Tibial artery (tissue), 4 donors: ENCODE data around the gene MPST.

Source experiments
- DNase-seq, 2 donors: peaks; one replicate each; pipeline ENCODE4 v3.0.0-alpha.2; 2019
- H3K27ac ChIP-seq, 2 donors: fragments of 200-600 bp; sonication (generic) in 1 of 2; 1 replicate in 1 of 2; 2 replicates in 1 of 2; pipeline ENCODE4 v1.5.1; 2018 to 2019; ENCODE audit warnings: mild to moderate bottlenecking in 1 of 2
- H3K27me3 ChIP-seq, 2 donors: fragments of 200-600 bp; sonication (generic) in 1 of 2; one replicate each; pipeline versions ENCODE4 v1.5.1 to v1.6.0; 2016 to 2019
- H3K36me3 ChIP-seq, 3 donors: fragments of 200-600 bp; sonication (generic) in 2 of 3; one replicate each; pipeline ENCODE4 v1.5.1; 2016 to 2019; ENCODE audit warnings: mild to moderate bottlenecking in 2 of 3
- H3K4me1 ChIP-seq, 4 donors: fragments of 200-600 bp; sonication (generic) in 2 of 4; 1 replicate in 3 of 4; 2 replicates in 1 of 4; pipeline ENCODE4 v1.5.1; 2016 to 2019
- H3K4me3 ChIP-seq, 2 donors: fragments of 200-600 bp; sonication (generic) in 1 of 2; 1 replicate in 1 of 2; 2 replicates in 1 of 2; pipeline ENCODE4 v1.5.1; 2018 to 2019; ENCODE audit warnings: mild to moderate bottlenecking in 2 of 2
- H3K9me3 ChIP-seq, 3 donors: fragments of 200-600 bp; sonication (generic) in 1 of 3; one replicate each; pipeline ENCODE4 v1.5.1; 2016 to 2019
- CTCF ChIP-seq, 2 experiments: fragments of 200-600 bp in 1 of 2; fragments of 450-650 bp in 1 of 2; IDR thresholded peaks; one replicate each; pipeline ENCODE4 v1.5.1; 2017 to 2019; ENCODE audit warnings: antibody characterized with exemption in 2 of 2, mild to moderate bottlenecking in 1 of 2, moderate library complexity in 1 of 2
- intact Hi-C: fragments of 100-400 bp; cut with DNase I; formaldehyde crosslinking; loops from one replicate; pipeline ENCODE4 v1.15.0; 2023; ENCODE audit warnings: low total_unique reads

MPST gene

GRCh38 chr22:36979016-36979910 lies 40.3 kb upstream of the MPST start:
- TF ChIP-seq CTCF (IDR thresholded peaks at IDR 0.05): no peak
- intact Hi-C loops: loop anchor here (5.0 kb wide), 1 partner anchor 122 kb away; no protein-coding TSS in a partner anchor
- H3K9me3 ChIP-seq: no peaks in the 10 kb centered on the region
- H3K4me1 ChIP-seq: peaks cover 0 to 6% (median 4%) of the 10 kb centered on the region in 4 donors
- no peak overlapping the region for H3K4me3 ChIP-seq
- no peak for DNase-seq
- no peak overlapping the region for H3K27ac ChIP-seq
- H3K36me3 ChIP-seq: no peaks in the 10 kb centered on the region
- H3K27me3 ChIP-seq: peaks cover 0 to 44% of the 10 kb centered on the region in 2 donors

- Histone ChIP-seq H3K27me3 (peaks cover 0 to 48% of the 10 kb centered on the region in 2 donors), H3K36me3 (no peaks in the 10 kb centered on the region), H3K4me1 (peaks cover 0 to 6% (median 4%) of the 10 kb centered on the region in 4 donors), H3K27ac (no peak overlapping the region), H3K9me3 (peaks cover 3 to 8% (median 6%) of the 10 kb centered on the region in 3 donors), H3K4me3 (no peak overlapping the region)
- intact Hi-C loops: loop anchor here (5.0 kb wide), 1 partner anchor 204 kb away; the partner anchor contains the start of gene IFT27
- no peak for TF ChIP-seq CTCF (IDR thresholded peaks at IDR 0.05)
- DNase-seq: no peak
These were observed 38.2 kb upstream of the MPST start for GRCh38 chr22:36981247-36981775.

- no peak for TF ChIP-seq CTCF (IDR thresholded peaks at IDR 0.05)
- Histone ChIP-seq H3K4me1 (peaks cover 0 to 6% (median 4%) of the 10 kb centered on the region in 4 donors), H3K9me3 (peaks cover 3 to 10% (median 9%) of the 10 kb centered on the region in 3 donors), H3K27ac (no peak overlapping the region), H3K4me3 (no peak overlapping the region), H3K36me3 (no peaks in the 10 kb centered on the region), H3K27me3 (peaks cover 0 to 47% of the 10 kb centered on the region in 2 donors)
- DNase-seq: no peak
- intact Hi-C loops: loop anchor here (5.0 kb wide), 1 partner anchor 205 kb away; the partner anchor contains the start of gene IFT27
These were observed 37.4 kb upstream of the MPST start for GRCh38 chr22:36982136-36982535.

GRCh38 chr22:36985211-36985889 lies 34.2 kb upstream of the MPST start:
- intact Hi-C loops: no loop called here
- H3K4me3 ChIP-seq: no peak overlapping the region

More at GRCh38 chr22:36985211-36985889, 34.2 kb upstream of the MPST start:
- Histone ChIP-seq H3K27ac (no peak overlapping the region), H3K9me3 (peaks cover 3 to 10% (median 9%) of the 10 kb centered on the region in 3 donors), H3K27me3 (peaks cover 0 to 60% of the 10 kb centered on the region in 2 donors), H3K4me1 (no peaks in the 10 kb centered on the region), H3K36me3 (no peaks in the 10 kb centered on the region)
- no peak for DNase-seq
- TF ChIP-seq CTCF (IDR thresholded peaks at IDR 0.05): no peak
